ENCODE data around the gene XKR8. TPM values are rescaled to one million over a fixed set of nuclear protein-coding genes. Genes with fewer than 3 reads are reported as not detected.

Gene XKR8
- polyA plus RNA-seq, 1 donor from 2014 or later: not detected

DNA sequence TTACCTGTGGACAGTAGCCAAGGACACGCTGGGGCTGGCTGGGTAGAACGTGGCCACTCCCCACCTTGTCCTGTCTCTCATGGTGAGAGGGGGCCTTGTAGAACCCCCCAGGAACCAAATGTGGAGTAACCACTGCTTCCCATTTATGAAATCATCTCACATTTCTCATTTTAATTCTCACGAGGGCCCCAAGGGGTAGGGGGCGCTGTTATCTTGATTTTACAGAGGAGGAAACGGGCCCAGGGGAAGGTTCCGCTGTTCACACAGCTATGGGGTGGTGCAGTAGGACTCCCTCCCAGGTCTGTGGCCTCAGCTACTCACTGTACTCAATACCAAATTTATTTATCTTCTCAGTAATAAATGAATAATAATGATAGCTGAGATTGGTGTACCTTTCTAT, 19.5 kb upstream of the XKR8 start:
- no peak overlapping the region for H3K4me3 ChIP-seq (ENCODE audit: low read length)
- no peaks in the 10 kb centered on the region for H3K79me2 ChIP-seq (replicated peaks; ENCODE audit: insufficient read depth, low read length)
- no peak overlapping the region for H2AFZ ChIP-seq (ENCODE audit: low read depth, low read length)
- H3K9me2 ChIP-seq (ENCODE audit: insufficient read depth, low read length): no peaks in the 10 kb centered on the region
- no peak overlapping the region for H3K9ac ChIP-seq (ENCODE audit: low read length)
- no peaks in the 10 kb centered on the region for H3K9me3 ChIP-seq (ENCODE audit: low read length)
- peaks cover 6% of the 10 kb centered on the region for H3K27me3 ChIP-seq (ENCODE audit: insufficient read depth, low read depth, low read length)
- no peak for TF ChIP-seq EZH2 (IDR thresholded peaks at IDR 0.05; ENCODE audit: borderline replicate concordance, insufficient read depth, low read length, poor library complexity, severe bottlenecking)
- TF ChIP-seq SMC3 (conservative IDR thresholded peaks at IDR 0.05; ENCODE audit: poor library complexity): no peak
- no peak for TF ChIP-seq TAF1 (IDR thresholded peaks at IDR 0.05; ENCODE audit: low read depth)
- TF ChIP-seq MXI1 (conservative IDR thresholded peaks at IDR 0.05; ENCODE audit: poor library complexity, severe bottlenecking): no peak
- TF ChIP-seq, protein P1, sequence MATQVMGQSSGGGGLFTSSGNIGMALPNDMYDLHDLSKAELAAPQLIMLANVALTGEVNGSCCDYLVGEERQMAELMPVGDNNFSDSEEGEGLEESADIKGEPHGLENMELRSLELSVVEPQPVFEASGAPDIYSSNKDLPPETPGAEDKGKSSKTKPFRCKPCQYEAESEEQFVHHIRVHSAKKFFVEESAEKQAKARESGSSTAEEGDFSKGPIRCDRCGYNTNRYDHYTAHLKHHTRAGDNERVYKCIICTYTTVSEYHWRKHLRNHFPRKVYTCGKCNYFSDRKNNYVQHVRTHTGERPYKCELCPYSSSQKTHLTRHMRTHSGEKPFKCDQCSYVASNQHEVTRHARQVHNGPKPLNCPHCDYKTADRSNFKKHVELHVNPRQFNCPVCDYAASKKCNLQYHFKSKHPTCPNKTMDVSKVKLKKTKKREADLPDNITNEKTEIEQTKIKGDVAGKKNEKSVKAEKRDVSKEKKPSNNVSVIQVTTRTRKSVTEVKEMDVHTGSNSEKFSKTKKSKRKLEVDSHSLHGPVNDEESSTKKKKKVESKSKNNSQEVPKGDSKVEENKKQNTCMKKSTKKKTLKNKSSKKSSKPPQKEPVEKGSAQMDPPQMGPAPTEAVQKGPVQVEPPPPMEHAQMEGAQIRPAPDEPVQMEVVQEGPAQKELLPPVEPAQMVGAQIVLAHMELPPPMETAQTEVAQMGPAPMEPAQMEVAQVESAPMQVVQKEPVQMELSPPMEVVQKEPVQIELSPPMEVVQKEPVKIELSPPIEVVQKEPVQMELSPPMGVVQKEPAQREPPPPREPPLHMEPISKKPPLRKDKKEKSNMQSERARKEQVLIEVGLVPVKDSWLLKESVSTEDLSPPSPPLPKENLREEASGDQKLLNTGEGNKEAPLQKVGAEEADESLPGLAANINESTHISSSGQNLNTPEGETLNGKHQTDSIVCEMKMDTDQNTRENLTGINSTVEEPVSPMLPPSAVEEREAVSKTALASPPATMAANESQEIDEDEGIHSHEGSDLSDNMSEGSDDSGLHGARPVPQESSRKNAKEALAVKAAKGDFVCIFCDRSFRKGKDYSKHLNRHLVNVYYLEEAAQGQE (IDR thresholded peaks at IDR 0.05; ENCODE audit: borderline replicate concordance): no peak
- no peak for TF ChIP-seq POLR2AphosphoS5 (IDR thresholded peaks at IDR 0.05)
- TF ChIP-seq, protein P2, sequence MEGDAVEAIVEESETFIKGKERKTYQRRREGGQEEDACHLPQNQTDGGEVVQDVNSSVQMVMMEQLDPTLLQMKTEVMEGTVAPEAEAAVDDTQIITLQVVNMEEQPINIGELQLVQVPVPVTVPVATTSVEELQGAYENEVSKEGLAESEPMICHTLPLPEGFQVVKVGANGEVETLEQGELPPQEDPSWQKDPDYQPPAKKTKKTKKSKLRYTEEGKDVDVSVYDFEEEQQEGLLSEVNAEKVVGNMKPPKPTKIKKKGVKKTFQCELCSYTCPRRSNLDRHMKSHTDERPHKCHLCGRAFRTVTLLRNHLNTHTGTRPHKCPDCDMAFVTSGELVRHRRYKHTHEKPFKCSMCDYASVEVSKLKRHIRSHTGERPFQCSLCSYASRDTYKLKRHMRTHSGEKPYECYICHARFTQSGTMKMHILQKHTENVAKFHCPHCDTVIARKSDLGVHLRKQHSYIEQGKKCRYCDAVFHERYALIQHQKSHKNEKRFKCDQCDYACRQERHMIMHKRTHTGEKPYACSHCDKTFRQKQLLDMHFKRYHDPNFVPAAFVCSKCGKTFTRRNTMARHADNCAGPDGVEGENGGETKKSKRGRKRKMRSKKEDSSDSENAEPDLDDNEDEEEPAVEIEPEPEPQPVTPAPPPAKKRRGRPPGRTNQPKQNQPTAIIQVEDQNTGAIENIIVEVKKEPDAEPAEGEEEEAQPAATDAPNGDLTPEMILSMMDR (IDR thresholded peaks at IDR 0.05; ENCODE audit: poor library complexity, severe bottlenecking): no peak
- TF ChIP-seq EP300 (conservative IDR thresholded peaks at IDR 0.05; ENCODE audit: poor library complexity, severe bottlenecking): no peak
- no peak for TF ChIP-seq RAD21 (conservative IDR thresholded peaks at IDR 0.05)
- H3K27ac ChIP-seq (ENCODE audit: low read length): no peak overlapping the region
- no peak overlapping the region for H3K4me2 ChIP-seq (ENCODE audit: low read length)
- no peaks in the 10 kb centered on the region for H4K20me1 ChIP-seq (ENCODE audit: insufficient read depth)
- no peaks in the 10 kb centered on the region for H3K36me3 ChIP-seq (ENCODE audit: insufficient read depth, low read length)
- no peaks in the 10 kb centered on the region for H3F3A ChIP-seq (ENCODE audit: insufficient read depth, low read length, poor library complexity, severe bottlenecking)

GRCh38 chr1:27940870-27941560, 18.8 kb upstream of the XKR8 start:
- H3K9me3 ChIP-seq (ENCODE audit: low read length): no peaks in the 10 kb centered on the region
- no peak overlapping the region for H3K4me2 ChIP-seq (ENCODE audit: low read length)
- no peaks in the 10 kb centered on the region for H3K36me3 ChIP-seq (ENCODE audit: insufficient read depth, low read length)
- no peak overlapping the region for H2AFZ ChIP-seq (ENCODE audit: low read depth, low read length)
- no peak overlapping the region for H3K4me3 ChIP-seq (ENCODE audit: low read length)
- no peaks in the 10 kb centered on the region for H3K27me3 ChIP-seq (ENCODE audit: insufficient read depth, low read depth, low read length)
- no peak overlapping the region for H3K27ac ChIP-seq (ENCODE audit: low read length)
- H3K9me2 ChIP-seq (ENCODE audit: insufficient read depth, low read length): no peaks in the 10 kb centered on the region
- H4K20me1 ChIP-seq (ENCODE audit: insufficient read depth): no peaks in the 10 kb centered on the region
- no peak for TF ChIP-seq EP300 (conservative IDR thresholded peaks at IDR 0.05; ENCODE audit: poor library complexity, severe bottlenecking)
- TF ChIP-seq POLR2AphosphoS5 (IDR thresholded peaks at IDR 0.05): no peak
- TF ChIP-seq RAD21 (conservative IDR thresholded peaks at IDR 0.05): no peak
- TF ChIP-seq, protein P1 (IDR thresholded peaks at IDR 0.05; ENCODE audit: borderline replicate concordance): no peak
- no peak for TF ChIP-seq SMC3 (conservative IDR thresholded peaks at IDR 0.05; ENCODE audit: poor library complexity)
- TF ChIP-seq MXI1 (conservative IDR thresholded peaks at IDR 0.05; ENCODE audit: poor library complexity, severe bottlenecking): no peak
- no peak for TF ChIP-seq EZH2 (IDR thresholded peaks at IDR 0.05; ENCODE audit: borderline replicate concordance, insufficient read depth, low read length, poor library complexity, severe bottlenecking)
- TF ChIP-seq, protein P2 (IDR thresholded peaks at IDR 0.05; ENCODE audit: poor library complexity, severe bottlenecking): no peak
- no peak for TF ChIP-seq TAF1 (IDR thresholded peaks at IDR 0.05; ENCODE audit: low read depth)
- H3F3A ChIP-seq (ENCODE audit: insufficient read depth, low read length, poor library complexity, severe bottlenecking): no peaks in the 10 kb centered on the region
- H3K9ac ChIP-seq (ENCODE audit: low read length): no peak overlapping the region
- H3K79me2 ChIP-seq (replicated peaks; ENCODE audit: insufficient read depth, low read length): no peaks in the 10 kb centered on the region
